ENCODE results near the gene KCNJ15.

Gene KCNJ15

DNA sequence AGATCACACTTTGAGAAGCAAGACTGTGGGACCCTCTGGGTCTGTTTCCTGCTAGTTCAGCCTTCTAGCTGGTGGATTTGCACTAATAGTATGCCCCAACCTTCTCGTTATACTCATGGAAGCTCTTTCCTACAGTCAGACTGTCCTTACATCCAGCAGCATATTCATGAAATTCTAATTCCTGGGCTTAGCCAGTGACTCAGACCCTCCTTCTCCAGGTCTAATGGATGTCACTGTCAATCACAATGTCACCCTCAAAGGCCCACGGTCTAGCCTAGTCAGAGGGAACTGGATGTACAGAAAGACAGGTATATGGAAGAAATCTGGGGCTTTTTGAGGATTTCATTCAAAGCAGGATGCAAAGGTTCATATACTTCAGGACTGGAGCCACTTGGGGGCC lies 72.4 kb downstream of the KCNJ15 start:
- DNase-seq = no peak

DNA sequence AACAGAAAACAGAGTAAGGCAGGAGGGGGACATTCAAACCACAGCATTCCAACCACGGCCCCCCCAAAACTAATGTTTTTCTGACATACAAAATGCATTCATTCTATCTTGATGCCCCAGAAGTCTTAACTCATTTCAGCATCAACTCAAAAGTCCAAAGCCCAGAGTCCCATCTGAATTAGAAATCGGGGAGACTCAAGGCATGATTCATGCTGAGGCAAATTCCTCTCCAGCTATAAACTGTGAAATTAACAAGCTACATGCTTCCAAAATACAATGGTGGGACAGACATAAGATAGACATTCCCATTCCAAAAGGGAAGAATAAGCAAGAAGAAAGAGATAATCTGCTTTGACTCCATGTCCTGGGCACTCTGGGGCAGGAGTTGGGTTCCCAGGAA lies 73.9 kb downstream of the KCNJ15 start:
- no peak for DNase-seq

DNA sequence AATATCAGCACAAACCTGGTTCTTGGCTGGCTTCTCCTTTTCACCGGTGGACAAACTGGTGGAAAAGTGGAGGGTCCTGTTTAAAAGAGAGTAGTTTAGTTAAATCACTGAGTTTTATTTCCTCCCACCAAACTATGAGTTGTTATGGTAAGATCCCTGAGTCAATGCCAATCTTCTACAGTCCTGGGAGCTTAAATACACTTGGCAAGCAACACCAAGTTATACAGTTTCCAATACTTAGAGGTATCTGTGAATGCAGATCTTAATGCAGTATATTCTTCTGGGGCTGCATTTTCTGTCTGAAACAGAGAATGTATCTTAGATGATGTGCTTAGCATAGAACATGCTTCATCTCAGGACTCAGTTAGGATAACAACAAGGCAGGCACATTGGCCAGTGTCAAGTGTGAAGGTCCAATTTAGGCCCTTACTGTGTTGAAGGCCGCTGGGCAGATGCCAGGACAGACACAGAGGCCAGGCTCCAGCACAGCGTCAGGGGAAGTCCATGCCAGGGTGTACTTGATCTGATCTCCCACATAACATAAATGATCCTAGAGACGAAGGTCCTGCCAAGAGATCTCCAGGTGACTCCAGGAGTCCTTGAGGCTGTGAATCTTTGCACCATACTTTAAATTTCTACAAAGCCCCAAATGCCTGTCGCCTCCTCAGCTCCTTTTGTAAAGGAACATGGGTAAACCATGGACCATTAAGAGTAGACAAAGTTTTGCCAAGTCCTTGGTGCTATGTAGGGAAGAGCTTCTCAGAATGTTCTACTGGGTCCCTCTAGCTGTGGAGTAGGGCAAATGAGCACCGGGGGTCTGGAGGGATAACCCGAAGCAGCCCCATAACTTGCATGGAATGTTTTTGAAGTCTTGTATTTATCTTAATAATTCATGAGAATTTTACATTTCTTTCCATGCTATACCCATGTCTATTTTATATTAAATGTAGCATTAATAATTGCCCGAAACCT lies 76.8 kb downstream of the KCNJ15 start:
- DNase-seq = peak; percentile 16

DNA sequence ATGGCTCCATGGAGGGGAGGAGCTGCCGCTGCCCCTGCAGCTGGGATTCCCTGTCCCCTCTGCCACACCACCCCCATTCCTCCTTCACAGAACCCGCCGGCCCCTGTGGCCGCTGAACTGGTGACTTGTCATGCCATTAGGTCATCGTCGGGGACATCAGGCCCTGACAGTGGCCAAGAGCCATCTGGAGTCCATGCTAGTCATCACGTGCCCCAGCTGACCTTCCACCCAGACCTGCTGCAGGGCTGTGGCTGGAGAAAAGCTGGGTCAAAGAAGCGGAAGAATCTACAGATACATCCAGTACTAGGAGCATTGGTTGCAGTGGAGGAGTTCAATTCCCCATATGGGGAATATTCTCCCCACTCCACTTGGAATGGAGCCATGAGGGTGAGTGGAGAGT lies 78.1 kb downstream of the KCNJ15 start:
- no peak for DNase-seq

- DNase-seq = no peak
Measured at GRCh38 chr21:38337793-38338192, 81.0 kb downstream of the KCNJ15 start.

DNA sequence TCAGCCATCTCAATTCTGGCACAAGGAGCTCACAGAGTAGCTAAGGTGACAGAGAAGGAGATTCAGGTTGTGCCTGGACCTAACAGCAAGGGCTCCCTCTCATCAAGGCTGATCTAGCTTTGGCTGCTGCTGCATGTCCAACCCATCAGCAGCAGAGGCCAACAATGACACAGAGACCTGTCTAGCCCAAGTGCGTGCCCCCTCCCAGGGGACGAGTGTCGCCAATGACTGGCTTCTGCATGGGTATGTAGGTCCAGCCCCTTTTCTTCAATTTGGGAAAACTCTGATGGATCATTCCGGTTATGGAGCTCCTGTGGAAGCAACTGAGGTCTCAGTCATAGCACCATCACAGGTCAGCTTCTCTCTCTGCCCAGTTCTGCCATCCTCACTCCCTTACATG lies 83.3 kb downstream of the KCNJ15 start:
- DNase-seq = no peak

GRCh38 chr21:38341546-38342012 lies 84.8 kb downstream of the KCNJ15 start:
- no peak for DNase-seq

DNA sequence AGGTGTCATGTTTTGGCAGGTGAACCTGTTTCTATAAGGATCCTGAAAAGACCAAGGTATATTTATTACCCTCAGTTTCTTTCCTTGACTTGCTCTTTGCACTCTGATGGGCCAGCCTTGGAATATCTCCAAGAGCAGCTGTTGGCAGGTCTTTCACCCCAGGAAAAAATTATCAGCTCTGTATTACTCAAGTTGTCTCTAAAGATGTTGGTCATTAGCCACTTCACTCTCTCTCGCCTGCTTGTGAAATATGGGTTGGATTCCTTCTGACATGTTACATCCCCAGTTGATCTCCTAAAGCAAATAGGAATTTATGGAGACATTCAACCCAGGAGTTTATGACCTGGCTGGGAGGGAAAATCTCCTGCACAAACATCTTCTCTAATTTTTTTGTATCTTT lies 85.9 kb downstream of the KCNJ15 start:
- DNase-seq = no peak

DNA sequence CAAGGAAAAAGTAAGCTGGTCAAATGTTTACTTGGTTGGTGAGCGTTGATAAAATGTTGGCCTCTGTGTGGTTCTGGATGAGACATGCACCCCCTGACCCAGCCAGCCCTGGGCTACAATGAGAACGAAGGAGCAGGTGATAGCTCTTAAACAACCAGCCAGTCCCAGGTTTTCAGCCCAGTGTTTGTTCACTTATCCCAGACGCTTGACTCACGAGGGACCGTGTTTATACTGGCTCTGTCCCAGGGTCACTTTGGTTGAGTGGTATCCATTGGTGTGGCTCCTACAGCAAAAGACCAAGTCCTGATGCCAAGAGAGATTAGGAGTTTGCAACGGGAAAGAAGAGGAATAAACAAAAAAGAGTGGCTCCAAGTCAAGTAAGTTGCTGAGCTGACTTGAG lies 86.9 kb downstream of the KCNJ15 start:
- no peak for DNase-seq

DNA sequence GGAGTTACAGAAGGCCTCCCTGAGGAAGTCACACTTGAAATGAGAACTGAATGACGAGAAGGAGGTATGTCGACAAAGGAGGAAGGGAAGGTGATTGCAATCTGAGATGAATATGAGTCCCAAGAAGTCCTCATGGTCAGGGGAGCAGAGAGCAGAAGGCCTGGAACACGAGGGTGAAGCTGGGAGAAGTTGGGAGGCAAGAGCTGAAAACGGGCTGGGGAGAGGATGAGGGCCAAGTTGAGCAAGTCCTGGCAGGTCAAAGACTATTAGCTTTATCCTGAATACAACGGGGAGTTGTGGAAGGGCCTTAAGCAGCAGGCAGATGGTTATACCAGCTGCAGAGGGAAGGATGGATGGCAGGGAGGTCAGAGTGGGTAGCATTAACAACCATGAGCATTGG lies 89.5 kb downstream of the KCNJ15 start:
- DNase-seq = no peak

DNA sequence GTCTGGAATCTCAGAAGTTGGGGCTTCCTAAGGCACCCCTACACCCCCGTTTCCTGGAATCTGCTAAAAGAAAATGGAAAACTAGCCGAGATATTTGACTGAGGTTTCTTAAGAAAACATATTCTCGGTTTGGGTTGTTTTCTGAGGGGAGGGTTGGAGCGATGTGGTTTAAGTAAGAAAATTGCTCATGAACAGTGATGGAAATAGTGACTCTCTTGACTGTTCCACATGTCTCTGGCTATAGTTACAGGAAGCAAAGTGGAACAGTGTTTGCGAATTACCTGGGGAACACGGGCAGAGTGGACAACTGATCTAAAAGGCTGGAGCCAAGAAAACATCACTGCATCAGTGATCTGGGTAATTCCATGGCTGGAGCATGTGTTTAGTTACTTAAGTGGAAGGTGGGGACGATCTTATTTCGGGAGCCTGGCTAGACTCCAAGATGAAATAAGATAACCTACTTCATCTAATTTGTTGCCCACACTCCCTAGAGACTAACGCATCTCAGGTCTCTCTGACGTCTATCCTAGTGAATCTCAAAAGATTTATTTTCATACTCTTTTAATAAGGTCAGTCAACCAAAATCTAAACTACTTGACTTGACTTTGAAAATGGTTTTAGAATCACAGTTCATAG lies 92.4 kb downstream of the KCNJ15 start:
- no peak for DNase-seq

DNA sequence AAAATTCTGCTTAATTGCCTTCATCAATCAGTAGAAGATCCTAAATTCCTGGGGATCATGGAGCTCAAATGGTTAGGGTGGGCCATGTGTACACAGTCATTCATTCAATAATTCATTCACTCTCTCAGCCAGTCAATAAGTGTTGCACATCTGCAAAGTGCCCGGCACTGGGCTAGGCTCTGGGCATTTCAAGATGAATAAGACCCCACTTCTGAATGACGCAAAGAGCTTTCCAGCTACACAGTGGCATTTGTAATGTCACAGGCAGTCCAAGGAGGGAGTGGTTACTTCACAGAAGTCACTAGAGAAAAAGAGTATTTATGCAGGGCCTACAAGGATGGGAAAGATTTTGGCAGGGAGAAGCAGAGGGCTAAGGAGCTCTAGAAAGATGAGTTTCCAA lies 93.2 kb downstream of the KCNJ15 start:
- DNase-seq = no peak

- DNase-seq = no peak
Measured at GRCh38 chr21:38350684-38351083, 93.9 kb downstream of the KCNJ15 start.

DNA sequence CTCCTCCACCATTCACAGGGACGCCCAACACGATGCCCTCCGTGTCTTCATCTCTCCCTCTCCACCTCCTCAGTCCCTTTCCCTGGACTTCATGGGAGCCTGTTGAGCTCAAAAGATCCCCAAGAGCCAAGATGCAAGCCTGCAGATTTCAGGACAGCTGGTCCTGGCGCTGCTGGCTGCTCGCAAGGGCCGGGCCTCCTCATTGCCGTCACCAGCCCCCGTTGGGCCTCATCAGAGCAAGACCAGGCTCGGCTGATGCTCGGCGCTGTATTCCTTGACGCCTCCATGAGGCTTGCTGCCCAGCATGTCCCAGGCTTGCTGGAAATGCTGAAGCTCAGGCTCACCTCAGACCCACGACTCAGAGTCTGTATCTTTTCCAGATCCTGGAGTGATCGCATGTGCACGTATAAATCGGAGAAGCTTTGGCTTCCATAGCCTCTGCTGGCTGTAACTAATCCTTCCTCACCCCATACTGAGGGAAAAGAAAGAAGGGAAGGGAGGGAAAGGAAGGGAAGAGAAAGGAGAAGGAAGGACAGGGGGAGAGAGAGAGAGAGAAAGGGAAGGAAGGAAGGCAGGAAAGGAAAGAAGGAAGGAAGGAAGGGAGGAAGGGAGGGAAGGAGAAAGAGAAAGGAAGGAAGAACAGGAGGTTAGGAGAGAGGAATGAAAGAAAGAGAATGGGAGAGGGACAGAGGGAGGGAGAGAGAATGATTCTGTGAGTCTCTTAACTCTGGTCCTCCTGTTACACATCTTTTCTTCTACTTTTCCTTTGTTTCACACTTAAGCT lies 94.6 kb downstream of the KCNJ15 start:
- no peak for DNase-seq

DNA sequence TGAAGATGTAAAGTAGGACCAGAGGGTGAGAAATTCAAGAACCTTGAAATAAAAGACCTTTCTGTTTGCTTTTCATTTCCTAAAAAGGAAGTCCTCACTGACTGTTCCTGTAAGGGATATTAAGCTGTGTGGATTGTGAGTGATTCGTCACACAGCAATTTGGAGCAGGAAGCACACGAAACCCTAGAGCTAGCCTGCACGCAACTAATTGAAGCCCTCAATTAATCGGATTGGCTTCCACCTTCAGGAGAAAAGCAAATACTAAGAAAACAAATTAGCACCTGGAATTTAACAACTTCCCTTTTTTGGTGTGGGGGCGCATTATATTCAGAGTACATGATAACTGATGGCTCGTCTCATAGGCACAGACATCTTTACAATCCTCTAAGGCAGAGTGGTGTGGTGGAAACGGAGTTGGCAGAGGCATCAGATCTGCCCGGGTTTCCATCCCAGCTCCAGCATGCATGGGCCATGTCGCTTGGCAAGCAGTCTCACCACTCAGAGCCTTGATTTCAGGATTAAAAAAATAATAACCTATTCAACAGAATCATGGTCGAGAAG lies 95.2 kb downstream of the KCNJ15 start:
- peak; percentile 18 for DNase-seq

DNA sequence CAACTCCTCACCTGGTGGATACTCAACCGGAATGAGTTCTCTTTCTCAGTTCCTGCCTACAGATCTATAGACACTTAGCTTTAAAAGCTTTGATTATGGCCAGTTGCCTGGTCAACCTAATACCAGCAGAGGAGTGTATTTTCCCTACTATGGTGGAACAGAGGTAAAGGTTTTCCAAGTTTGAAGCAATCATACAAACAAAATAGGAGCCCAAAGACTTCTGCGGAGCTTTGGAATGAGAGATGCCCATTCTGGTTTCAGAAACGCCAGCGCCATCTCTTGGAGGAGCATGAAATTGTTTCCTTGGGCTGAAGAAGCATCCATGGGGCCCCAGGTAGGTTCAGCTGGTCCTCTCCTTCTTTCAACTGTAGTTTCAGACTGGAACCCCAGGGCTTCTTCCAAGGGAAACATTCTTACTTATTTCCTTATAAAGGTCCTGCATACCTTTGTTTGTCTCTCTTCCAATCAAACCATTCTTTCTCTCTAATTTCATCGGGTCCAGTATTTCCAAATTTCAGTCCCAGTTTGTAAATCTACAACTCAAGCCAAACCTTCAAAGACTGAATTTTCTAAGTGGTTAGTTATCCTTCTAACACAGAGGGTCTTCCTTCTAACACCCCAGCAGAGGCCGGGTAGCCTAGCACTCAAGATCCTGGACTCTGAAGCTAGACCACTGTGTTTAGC lies 95.9 kb downstream of the KCNJ15 start:
- DNase-seq = peak; percentile 58

DNA sequence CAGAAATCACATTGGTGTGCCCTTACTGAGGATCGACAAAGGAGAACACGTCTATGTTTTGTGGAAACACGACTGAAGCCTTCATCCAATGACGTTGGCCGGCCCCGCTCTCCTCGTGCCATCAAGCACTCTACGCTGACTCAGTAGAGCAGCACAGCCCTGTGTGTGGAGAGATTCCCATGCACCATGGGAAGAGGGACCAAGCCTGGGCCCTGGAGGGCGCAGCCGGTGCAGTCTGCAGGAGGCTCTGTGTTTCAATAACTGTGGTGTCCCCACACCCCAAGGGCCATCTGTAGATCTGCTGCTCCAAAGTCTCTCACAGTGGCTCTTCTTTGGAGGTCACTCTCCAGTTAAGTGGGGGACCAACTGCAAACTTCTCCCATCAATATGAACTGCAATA lies 97.4 kb downstream of the KCNJ15 start:
- DNase-seq = no peak

- DNase-seq = no peak
Measured at GRCh38 chr21:38354746-38355145, 98.0 kb downstream of the KCNJ15 start.

DNA sequence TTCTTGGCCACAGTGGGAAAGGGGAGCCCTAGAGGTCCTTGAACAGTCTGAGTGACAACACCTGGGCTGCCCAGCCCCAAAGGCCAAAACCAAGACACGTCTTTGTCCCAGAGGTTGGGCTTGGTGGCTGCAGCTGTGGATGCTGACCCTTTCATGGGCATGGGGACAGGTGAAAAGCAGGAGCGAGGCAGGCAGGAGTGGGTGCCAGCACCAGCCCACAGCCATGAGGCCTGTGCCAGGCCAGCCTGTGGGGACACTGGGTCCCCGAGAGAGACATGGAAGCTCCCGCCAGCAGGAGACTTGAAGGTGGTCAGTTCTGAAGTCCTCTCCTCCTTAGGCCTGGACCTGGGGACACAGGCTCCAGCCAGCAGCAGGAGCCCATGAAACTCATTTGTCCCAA lies 98.6 kb downstream of the KCNJ15 start:
- DNase-seq = no peak

DNA sequence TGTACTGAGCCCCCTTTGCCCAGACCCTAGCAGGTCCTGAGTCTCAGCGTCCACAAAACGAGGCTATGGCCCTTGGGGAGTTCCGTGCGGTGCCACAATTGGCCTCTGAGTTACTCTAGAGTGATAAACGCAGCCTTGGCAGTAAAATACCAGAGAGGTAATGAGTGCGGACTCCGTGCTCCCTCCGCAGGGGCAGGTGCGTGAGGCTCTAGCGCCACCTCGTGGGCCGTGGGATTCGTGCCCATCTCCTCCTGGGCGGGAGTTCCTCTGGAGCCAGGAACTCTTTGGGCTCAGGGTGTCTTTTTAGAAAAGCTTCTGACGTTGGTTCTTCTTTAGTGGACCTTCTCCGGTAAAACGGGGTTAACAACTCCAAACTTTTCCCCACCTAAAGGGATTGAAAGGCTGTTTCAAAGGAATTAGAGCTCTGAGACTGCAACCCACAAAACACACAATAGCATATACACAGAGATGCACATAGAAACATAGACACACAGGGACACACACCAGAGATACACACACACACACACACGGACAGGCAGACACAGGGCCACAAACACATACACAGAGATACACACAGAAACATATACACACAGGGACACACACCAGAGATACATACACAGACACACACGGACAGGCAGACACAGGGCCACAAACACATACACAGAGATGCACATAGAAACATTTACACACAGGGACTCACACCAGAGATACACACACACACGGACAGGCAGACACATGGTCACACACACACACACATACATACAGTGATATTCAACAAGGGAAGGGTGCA lies 99.4 kb downstream of the KCNJ15 start:
- peak; percentile 64 for DNase-seq
